ENCODE measurements around the gene PER3. TPM values are rescaled to one million over a fixed set of nuclear protein-coding genes. Genes with fewer than 3 reads are reported as not detected.

The PER3 gene
- total and polyA plus RNA-seq, 9 of the 15 experiments (the other 6 are each of a cell fraction or from before 2014, with no cell fraction given), result 11.9 to 22.5 (median 14.6) TPM

- WGBS (ENCODE audit: insufficient coverage, low coverage, missing lambda C conversion rate), result 29% methylated on average over 6 of the region's 6 CpGs
- intact Hi-C loops (cut with micrococcal nuclease) (no loop called here), in situ Hi-C loops (cut with MboI) (no loop called here)
- ATAC-seq (no peak; the same call in 2 of the 3 replicates), DNase-seq (ENCODE audit: extremely low read depth in 1 of 4, low spot score in 3 of 4) (no peak), FAIRE-seq (no peak)
- no peak overlapping the region for H3K9ac ChIP-seq (ENCODE audit: insufficient read depth in 1 of 2, low read depth in 2 of 2, low read length in 2 of 2)
- CTCF ChIA-PET (ENCODE audit: low intra/inter-chr PET ratio), result no interaction called here
- no peaks in the 10 kb centered on the region for H3K79me2 ChIP-seq (ENCODE audit: control insufficient read depth, insufficient read depth, low read length)
- H3K4me3 ChIP-seq, result no peak overlapping the region
- H3K36me3 ChIP-seq (ENCODE audit: control insufficient read depth, insufficient read depth, low read length), result no peaks in the 10 kb centered on the region
- BruUV-seq (replicated peaks), result no TSS peak
- H3K4me1 ChIP-seq (replicated peaks in 1 of 2; ENCODE audit: control insufficient read depth in 2 of 2, insufficient read depth in 2 of 2, low read length in 2 of 2), result peaks cover 0 to 4% of the 10 kb centered on the region in 2 experiments; a peak in 2 of 5 replicates
- POLR2A ChIA-PET, result interaction anchor here (0.6 to 1.2 kb wide), 3 partner anchors 9 to 1544 kb away, joined by 3 to 6 read pairs (median 3); no protein-coding TSS in a partner anchor
- H2AFZ ChIP-seq (ENCODE audit: low read depth, low read length), result peak overlapping the region; percentile 41; the same call in 1 of the 2 replicates
- TF ChIP-seq WHSC1 (IDR thresholded peaks at IDR 0.05; ENCODE audit: low read length), result no peak
- TF ChIP-seq SETDB1 (IDR thresholded peaks at IDR 0.05; ENCODE audit: low read length), result no peak
- TF ChIP-seq POU5F1 (IDR thresholded peaks at IDR 0.05; ENCODE audit: borderline replicate concordance, low read depth, low read length, partially characterized antibody), result no peak
- no peak for TF ChIP-seq HINFP (tag; conservative IDR thresholded peaks at IDR 0.05; ENCODE audit: low read depth)
- no peak for TF ChIP-seq NCOA4 (IDR thresholded peaks at IDR 0.05; ENCODE audit: partially characterized antibody)
- TF ChIP-seq SLC30A9 (CRISPR knock-in tag; IDR thresholded peaks at IDR 0.05), result no peak
- no peak for TF ChIP-seq RFX7 (CRISPR knock-in tag; IDR thresholded peaks at IDR 0.05)
- no peak for TF ChIP-seq DNMT1 (IDR thresholded peaks at IDR 0.05)
- H3K27me3 ChIP-seq (ENCODE audit: control insufficient read depth in 2 of 2, insufficient read depth in 2 of 2, low read length in 2 of 2), result peaks cover 0 to 6% of the 10 kb centered on the region in 2 experiments; a peak in 2 of 5 replicates
- H3K27ac ChIP-seq (ENCODE audit: extremely low read depth, low read depth, low read length), result no peak overlapping the region
- H4K20me1 ChIP-seq (replicated peaks; ENCODE audit: control insufficient read depth, insufficient read depth, low read length), result no peaks in the 10 kb centered on the region
- H3K9me1 ChIP-seq (ENCODE audit: control insufficient read depth, insufficient read depth, low read length), result no peaks in the 10 kb centered on the region
- H3K9me3 ChIP-seq (replicated peaks; ENCODE audit: control insufficient read depth, insufficient read depth, low read depth, low read length), result no peaks in the 10 kb centered on the region
- H3K4me2 ChIP-seq (ENCODE audit: insufficient read depth, low read length), result no peak overlapping the region
These were observed 23.8 kb upstream of the PER3 start for GRCh38 chr1:7760245-7760644.

All from K562 (cell line).